HEK293T (cell line): ENCODE measurements around the gene ARHGEF26.

Source experiments
- CTCF ChIA-PET: fragments of 350-600 bp; formaldehyde crosslinking; extraction: SDS; loops from one replicate; lab custom pipeline; 2021; ENCODE audit warnings: antibody characterized with exemption, inconsistent platforms; lab: Yijun Ruan, JAX
- POLR2A ChIA-PET: fragments of 350-600 bp; formaldehyde crosslinking; extraction: SDS; loops from one replicate; lab custom pipeline; 2020; ENCODE audit warnings: antibody characterized with exemption, inconsistent platforms; lab: Yijun Ruan, JAX
- DNase-seq: peaks from one replicate; pipeline ENCODE4 v3.0.0; 2012; ENCODE audit warnings: mixed read lengths; ENCODE audit errors: extremely low spot score
- BHLHE40 ChIP-seq: fragments of 450-650 bp; IDR thresholded peaks from 2 replicates; pipeline ENCODE4 v1.6.1; 2016; ENCODE audit warnings: mild to moderate bottlenecking, moderate library complexity, borderline replicate concordance
- CTBP1 ChIP-seq: fragments of 450-650 bp; IDR thresholded peaks from 2 replicates; pipeline ENCODE4 v1.6.1; 2016; ENCODE audit warnings: borderline replicate concordance
- ELF4 ChIP-seq: fragments of 450-650 bp; IDR thresholded peaks from 2 replicates; pipeline ENCODE4 v1.6.1; 2017; ENCODE audit warnings: antibody characterized with exemption
- FOXK2 ChIP-seq: fragments of 450-650 bp; IDR thresholded peaks from 2 replicates; pipeline ENCODE4 v1.6.1; 2016; ENCODE audit warnings: mild to moderate bottlenecking
- FOXM1 ChIP-seq: fragments of 450-650 bp; IDR thresholded peaks from 2 replicates; pipeline ENCODE4 v1.6.1; 2017; ENCODE audit warnings: mild to moderate bottlenecking, borderline replicate concordance
- HDGF ChIP-seq: fragments of 450-650 bp; IDR thresholded peaks from 2 replicates; pipeline ENCODE4 v1.6.1; 2017; ENCODE audit warnings: antibody characterized with exemption, borderline replicate concordance
- LEF1 ChIP-seq: fragments of 450-650 bp; IDR thresholded peaks from 2 replicates; pipeline ENCODE4 v1.6.1; 2017; ENCODE audit warnings: mild to moderate bottlenecking, borderline replicate concordance
- NFRKB ChIP-seq: fragments of 450-650 bp; IDR thresholded peaks from 2 replicates; pipeline ENCODE4 v1.6.1; 2016; ENCODE audit warnings: mild to moderate bottlenecking, moderate library complexity
- SP1 ChIP-seq: fragments of 450-650 bp; IDR thresholded peaks from 2 replicates; pipeline ENCODE4 v1.6.1; 2017
- SUZ12 ChIP-seq: fragments of 450-650 bp; IDR thresholded peaks from 2 replicates; pipeline ENCODE4 v1.6.1; 2016; ENCODE audit warnings: mild to moderate bottlenecking
- TARDBP ChIP-seq: fragments of 450-650 bp; IDR thresholded peaks from 2 replicates; pipeline ENCODE4 v1.6.1; 2016
- ZNF384 ChIP-seq: fragments of 450-650 bp; IDR thresholded peaks from 2 replicates; pipeline ENCODE4 v1.6.1; 2016
- TF ChIP-seq, protein P1 (sequence below): fragments of 450-650 bp; IDR thresholded peaks from 2 replicates; pipeline ENCODE4 v1.6.1; 2016

Gene ARHGEF26

DNA sequence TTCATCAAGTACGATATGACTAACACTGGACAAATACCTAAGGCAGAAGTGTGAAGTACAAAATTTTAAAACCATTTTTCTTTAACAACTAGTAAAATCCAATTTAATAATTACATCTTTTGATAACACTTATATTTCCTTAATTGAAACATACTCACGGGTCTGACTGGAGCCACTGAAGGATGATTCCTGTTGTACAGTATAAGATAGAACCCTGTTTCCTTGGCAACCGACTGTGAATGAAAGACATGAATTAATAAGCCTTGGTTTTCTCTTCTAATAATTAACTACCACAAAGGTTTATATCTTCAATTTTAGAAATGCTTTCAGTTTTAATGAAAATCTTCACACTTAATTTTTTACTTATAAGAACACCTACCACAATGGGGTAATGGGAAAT is 183.7 kb downstream of the ARHGEF26 start:
- ChIA-PET CTCF (interaction anchor here (0.6 kb wide), 1 partner anchor 449 kb away, joined by 5 read pairs; no protein-coding TSS in a partner anchor), POLR2A (no interaction called here)
- TF ChIP-seq LEF1 (no peak), ELF4 (no peak), FOXK2 (no peak), NFRKB (no peak), HDGF (no peak), CTBP1 (no peak), BHLHE40 (no peak)
- TF ChIP-seq, protein P1, sequence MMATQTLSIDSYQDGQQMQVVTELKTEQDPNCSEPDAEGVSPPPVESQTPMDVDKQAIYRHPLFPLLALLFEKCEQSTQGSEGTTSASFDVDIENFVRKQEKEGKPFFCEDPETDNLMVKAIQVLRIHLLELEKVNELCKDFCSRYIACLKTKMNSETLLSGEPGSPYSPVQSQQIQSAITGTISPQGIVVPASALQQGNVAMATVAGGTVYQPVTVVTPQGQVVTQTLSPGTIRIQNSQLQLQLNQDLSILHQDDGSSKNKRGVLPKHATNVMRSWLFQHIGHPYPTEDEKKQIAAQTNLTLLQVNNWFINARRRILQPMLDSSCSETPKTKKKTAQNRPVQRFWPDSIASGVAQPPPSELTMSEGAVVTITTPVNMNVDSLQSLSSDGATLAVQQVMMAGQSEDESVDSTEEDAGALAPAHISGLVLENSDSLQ, result no peak
- no peak for DNase-seq

DNA sequence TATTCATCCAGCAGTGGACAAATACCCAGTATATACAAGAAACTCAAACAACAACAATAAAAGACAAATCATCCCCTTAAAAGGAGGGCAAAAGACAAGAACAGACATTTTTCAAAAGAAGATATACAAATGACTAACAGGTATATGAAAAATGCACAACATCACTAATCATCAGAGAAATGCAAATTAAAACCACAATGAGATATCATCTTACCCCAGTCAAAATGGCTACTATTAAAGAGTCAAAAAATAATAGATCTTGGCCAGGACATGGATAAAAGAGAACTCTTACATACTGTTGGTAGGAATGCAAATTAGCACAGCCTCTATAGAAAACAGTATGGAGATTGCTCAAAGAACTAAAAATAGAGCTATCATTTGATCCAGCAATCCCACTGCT is 186.2 kb downstream of the ARHGEF26 start:
- no peak for DNase-seq
- POLR2A ChIA-PET, result no interaction called here
- TF ChIP-seq TARDBP (no peak), NFRKB (no peak), HDGF (no peak), ZNF384 (no peak), SUZ12 (no peak), SP1 (no peak), CTBP1 (no peak), FOXM1 (no peak)
- TF ChIP-seq, protein P1, result no peak
- CTCF ChIA-PET, result no interaction called here
